Astrocyte of the cerebellum (primary cell): ENCODE measurements around the gene INPP5E.

Source experiments
- DNase-seq: peaks from one replicate; pipeline ENCODE4 v3.0.0-alpha.2; 2011; ENCODE audit warnings: low read depth
- H3K4me3 ChIP-seq: 2 replicates; pipeline ENCODE4 v1.5.1; 2011; ENCODE audit warnings: mild to moderate bottlenecking, low read depth, low read length, moderate library complexity
- CTCF ChIP-seq: IDR thresholded peaks from 2 replicates; pipeline ENCODE4 v1.5.1; 2012; ENCODE audit warnings: low read length, low read depth, moderate library complexity, mild to moderate bottlenecking; ENCODE audit errors: missing control alignments
- in situ Hi-C: cut with HindIII; loops from 2 replicates; pipeline ENCODE4 v1.10.0; 2017; ENCODE audit warnings: low sequenced_read_pairs

INPP5E gene

GRCh38 chr9:136393531-136393930 lies 46.1 kb downstream of the INPP5E start:
- no peak overlapping the region for H3K4me3 ChIP-seq
- in situ Hi-C loops, result no loop called here
- DNase-seq, result no peak
- TF ChIP-seq CTCF, result no peak

GRCh38 chr9:136392538-136393449 lies 46.9 kb downstream of the INPP5E start:
- TF ChIP-seq CTCF, result no peak
- in situ Hi-C loops, result no loop called here
- DNase-seq, result no peak
- no peak overlapping the region for H3K4me3 ChIP-seq

GRCh38 chr9:136391737-136392537 lies 47.7 kb downstream of the INPP5E start:
- H3K4me3 ChIP-seq, result no peak overlapping the region
- in situ Hi-C loops, result no loop called here
- no peak for DNase-seq
- TF ChIP-seq CTCF, result no peak

- no peak for DNase-seq
- TF ChIP-seq CTCF, result no peak
- in situ Hi-C loops, result no loop called here
- H3K4me3 ChIP-seq, result no peak overlapping the region
These were observed 50.2 kb downstream of the INPP5E start for GRCh38 chr9:136389396-136389795.

- H3K4me3 ChIP-seq, result no peak overlapping the region
- in situ Hi-C loops, result no loop called here
- DNase-seq, result no peak
- no peak for TF ChIP-seq CTCF
These were observed 52.4 kb downstream of the INPP5E start for GRCh38 chr9:136387217-136387616.

- DNase-seq, result no peak
- in situ Hi-C loops, result no loop called here
- no peak overlapping the region for H3K4me3 ChIP-seq
- TF ChIP-seq CTCF, result no peak
These were observed 53.6 kb downstream of the INPP5E start for GRCh38 chr9:136386018-136386417.
